ENCODE data around the gene FAM228B. TPM values are rescaled to one million over a fixed set of nuclear protein-coding genes. Genes with fewer than 3 reads are reported as not detected.
A peak's percentile ranks its signal among the peaks of the same experiment; 100 is the strongest.

Gene FAM228B
- total and polyA plus RNA-seq, 9 of the 15 experiments (the other 6 are each of a cell fraction or from before 2014, with no cell fraction given) = 1.1 to 3.7 (median 2.6) TPM

DNA sequence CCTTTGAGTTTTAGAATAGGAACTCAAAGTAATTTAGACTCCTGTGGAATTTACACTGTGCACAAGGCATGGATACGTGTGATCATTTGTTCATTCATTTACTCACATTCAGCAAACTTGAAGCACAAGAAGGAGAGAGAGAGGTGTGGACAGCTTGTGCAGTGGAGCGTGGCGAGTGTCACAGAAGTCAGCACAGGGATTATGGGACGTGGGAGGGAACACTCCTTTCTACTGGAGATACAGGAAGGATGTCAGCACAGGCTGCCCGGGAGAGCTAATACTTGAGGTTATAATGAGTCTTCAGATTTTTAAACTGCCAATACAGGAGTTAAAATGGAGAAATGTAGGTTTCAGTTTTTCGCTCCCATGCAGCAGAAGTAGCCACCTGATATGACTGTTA, 58.6 kb downstream of the FAM228B start (continued):
- TF ChIP-seq ELF2 (CRISPR knock-in tag; IDR thresholded peaks at IDR 0.05) (no peak), CCAR2 (IDR thresholded peaks at IDR 0.05; ENCODE audit: low read depth, low read length) (no peak), ZNF253 (CRISPR knock-in tag; conservative IDR thresholded peaks at IDR 0.05) (no peak), CC2D1A (IDR thresholded peaks at IDR 0.05) (no peak), ZNF830 (CRISPR knock-in tag; IDR thresholded peaks at IDR 0.05) (no peak), ARHGAP35 (IDR thresholded peaks at IDR 0.05; ENCODE audit: partially characterized antibody) (no peak), FOXP1 (CRISPR knock-in tag; IDR thresholded peaks at IDR 0.05) (no peak), ZKSCAN8 (CRISPR knock-in tag; IDR thresholded peaks at IDR 0.05) (no peak), POLR2A (conservative IDR thresholded peaks at IDR 0.05) (no peak), NR2C2 (CRISPR knock-in tag; IDR thresholded peaks at IDR 0.05) (no peak), NR2C2 (tag; IDR thresholded peaks at IDR 0.05) (no peak), KLF6 (CRISPR knock-in tag; IDR thresholded peaks at IDR 0.05; ENCODE audit: borderline replicate concordance) (no peak), GTF2A2 (tag; IDR thresholded peaks at IDR 0.05) (no peak), ELF4 (CRISPR knock-in tag; IDR thresholded peaks at IDR 0.05) (no peak), MECOM (CRISPR knock-in tag; IDR thresholded peaks at IDR 0.05) (no peak), TCF3 (CRISPR knock-in tag; IDR thresholded peaks at IDR 0.05) (peak; percentile 53), E2F3 (CRISPR knock-in tag; IDR thresholded peaks at IDR 0.05) (no peak), DPF2 (IDR thresholded peaks at IDR 0.05) (peak; percentile 64), NUFIP1 (IDR thresholded peaks at IDR 0.05; ENCODE audit: partially characterized antibody) (no peak), KAT2B (IDR thresholded peaks at IDR 0.05; ENCODE audit: low read depth, low read length) (no peak), CBX8 (IDR thresholded peaks at IDR 0.05; ENCODE audit: borderline replicate concordance, extremely low read depth, low read depth, low read length, poor library complexity, severe bottlenecking) (no peak), ZC3H8 (IDR thresholded peaks at IDR 0.05) (no peak), POU5F1 (IDR thresholded peaks at IDR 0.05; ENCODE audit: borderline replicate concordance, low read depth, low read length, partially characterized antibody) (no peak), HNRNPLL (IDR thresholded peaks at IDR 0.05; ENCODE audit: low read depth, low read length, poor library complexity, severe bottlenecking) (no peak), ZNF24 (IDR thresholded peaks at IDR 0.05) (peak; percentile 95), ZNF584 (CRISPR knock-in tag; IDR thresholded peaks at IDR 0.05; ENCODE audit: low read depth) (no peak), MCM7 (IDR thresholded peaks at IDR 0.05) (no peak), SNRNP70 (optimal IDR thresholded peaks at IDR 0.05; ENCODE audit: low read depth, low read length) (no peak)
- TF ChIP-seq, protein P1, sequence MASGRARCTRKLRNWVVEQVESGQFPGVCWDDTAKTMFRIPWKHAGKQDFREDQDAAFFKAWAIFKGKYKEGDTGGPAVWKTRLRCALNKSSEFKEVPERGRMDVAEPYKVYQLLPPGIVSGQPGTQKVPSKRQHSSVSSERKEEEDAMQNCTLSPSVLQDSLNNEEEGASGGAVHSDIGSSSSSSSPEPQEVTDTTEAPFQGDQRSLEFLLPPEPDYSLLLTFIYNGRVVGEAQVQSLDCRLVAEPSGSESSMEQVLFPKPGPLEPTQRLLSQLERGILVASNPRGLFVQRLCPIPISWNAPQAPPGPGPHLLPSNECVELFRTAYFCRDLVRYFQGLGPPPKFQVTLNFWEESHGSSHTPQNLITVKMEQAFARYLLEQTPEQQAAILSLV (tag; IDR thresholded peaks at IDR 0.05) = no peak
- TF ChIP-seq, protein P2, sequence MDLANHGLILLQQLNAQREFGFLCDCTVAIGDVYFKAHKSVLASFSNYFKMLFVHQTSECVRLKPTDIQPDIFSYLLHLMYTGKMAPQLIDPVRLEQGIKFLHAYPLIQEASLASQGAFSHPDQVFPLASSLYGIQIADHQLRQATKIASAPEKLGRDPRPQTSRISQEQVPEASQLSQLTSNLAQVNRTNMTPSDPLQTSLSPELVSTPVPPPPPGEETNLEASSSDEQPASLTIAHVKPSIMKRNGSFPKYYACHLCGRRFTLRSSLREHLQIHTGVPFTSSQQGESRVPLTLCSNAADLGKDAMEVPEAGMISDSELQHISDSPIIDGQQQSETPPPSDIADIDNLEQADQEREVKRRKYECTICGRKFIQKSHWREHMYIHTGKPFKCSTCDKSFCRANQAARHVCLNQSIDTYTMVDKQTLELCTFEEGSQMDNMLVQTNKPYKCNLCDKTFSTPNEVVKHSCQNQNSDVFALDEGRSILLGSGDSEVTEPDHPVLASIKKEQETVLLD (IDR thresholded peaks at IDR 0.05) = no peak
- TF ChIP-seq, protein P3, sequence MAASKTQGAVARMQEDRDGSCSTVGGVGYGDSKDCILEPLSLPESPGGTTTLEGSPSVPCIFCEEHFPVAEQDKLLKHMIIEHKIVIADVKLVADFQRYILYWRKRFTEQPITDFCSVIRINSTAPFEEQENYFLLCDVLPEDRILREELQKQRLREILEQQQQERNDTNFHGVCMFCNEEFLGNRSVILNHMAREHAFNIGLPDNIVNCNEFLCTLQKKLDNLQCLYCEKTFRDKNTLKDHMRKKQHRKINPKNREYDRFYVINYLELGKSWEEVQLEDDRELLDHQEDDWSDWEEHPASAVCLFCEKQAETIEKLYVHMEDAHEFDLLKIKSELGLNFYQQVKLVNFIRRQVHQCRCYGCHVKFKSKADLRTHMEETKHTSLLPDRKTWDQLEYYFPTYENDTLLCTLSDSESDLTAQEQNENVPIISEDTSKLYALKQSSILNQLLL (CRISPR knock-in tag; IDR thresholded peaks at IDR 0.05; ENCODE audit: borderline replicate concordance) = no peak
